Measurements from ENCODE around the gene DNAI4.

DNA sequence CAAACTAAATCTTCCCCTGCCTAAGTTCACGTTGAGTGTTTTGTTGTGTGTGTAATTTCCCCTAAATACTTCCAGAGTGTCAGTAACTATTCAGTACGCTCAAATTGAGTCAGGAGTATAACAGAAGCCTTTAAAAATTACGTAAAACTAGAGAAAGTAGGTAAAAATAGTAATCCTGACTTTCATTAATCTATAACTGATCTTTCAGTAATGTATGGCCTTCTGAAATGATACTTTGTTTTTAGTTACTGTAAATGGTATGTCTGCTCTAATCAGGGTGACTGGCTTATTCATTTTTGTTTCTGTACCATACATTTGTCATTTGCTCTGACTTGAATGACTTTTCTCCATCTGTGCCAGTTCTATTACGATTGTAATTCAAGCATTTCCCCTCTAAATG, 29.6 kb upstream of the DNAI4 start:
- TF ChIP-seq EZH2 (IDR thresholded peaks at IDR 0.05; ENCODE audit: insufficient read depth, poor library complexity, severe bottlenecking) (no peak), EZH2phosphoT487 (IDR thresholded peaks at IDR 0.05; ENCODE audit: insufficient read depth, low read depth) (no peak)
